ENCODE measurements around the gene MAP10.

The MAP10 gene

GRCh38 chr1:232793944-232794343, 11.3 kb upstream of the MAP10 start:
- WGBS (ENCODE audit: extremely low coverage, insufficient coverage, low lambda C conversion rate) = no CpG with 5 or more reads among the region's 3 CpGs
- H2BK15ac ChIP-seq (replicated peaks; ENCODE audit: low read depth) = no peak overlapping the region
- no peak for DNase-seq
- H3K27me3 ChIP-seq (ENCODE audit: insufficient read depth, low read length, poor library complexity) = no peaks in the 10 kb centered on the region
- no peak overlapping the region for H3K4me3 ChIP-seq (ENCODE audit: low read length)
- no peak overlapping the region for H2BK120ac ChIP-seq (ENCODE audit: low read depth, low read length)
- H3K23ac ChIP-seq (ENCODE audit: low read length) = no peak overlapping the region
- no peak overlapping the region for H3K56ac ChIP-seq (ENCODE audit: low read length)
- no peaks in the 10 kb centered on the region for H3K36me3 ChIP-seq (ENCODE audit: control insufficient read depth, insufficient read depth, low read length)
- no peak overlapping the region for H3K4ac ChIP-seq (ENCODE audit: low read depth, low read length)
- H3K4me2 ChIP-seq (ENCODE audit: low read length) = no peak overlapping the region
- H2AK5ac ChIP-seq (ENCODE audit: low read length) = no peak overlapping the region
- no peak overlapping the region for H3K18ac ChIP-seq (ENCODE audit: low read length)
- no peak overlapping the region for H3K9ac ChIP-seq (ENCODE audit: low read length)
- no peak overlapping the region for H3K27ac ChIP-seq (ENCODE audit: low read depth, low read length)
- no peak overlapping the region for H4K5ac ChIP-seq (ENCODE audit: low read length)
- H4K8ac ChIP-seq (ENCODE audit: low read depth, low read length) = no peak overlapping the region
- H3K79me2 ChIP-seq (ENCODE audit: control insufficient read depth, insufficient read depth, low read length) = no peaks in the 10 kb centered on the region
- no peaks in the 10 kb centered on the region for H3K4me1 ChIP-seq (ENCODE audit: control insufficient read depth, low read depth, low read length)
- H2BK5ac ChIP-seq (ENCODE audit: low read length) = no peak overlapping the region
- no peaks in the 10 kb centered on the region for H3K79me1 ChIP-seq (ENCODE audit: low read length)

DNA sequence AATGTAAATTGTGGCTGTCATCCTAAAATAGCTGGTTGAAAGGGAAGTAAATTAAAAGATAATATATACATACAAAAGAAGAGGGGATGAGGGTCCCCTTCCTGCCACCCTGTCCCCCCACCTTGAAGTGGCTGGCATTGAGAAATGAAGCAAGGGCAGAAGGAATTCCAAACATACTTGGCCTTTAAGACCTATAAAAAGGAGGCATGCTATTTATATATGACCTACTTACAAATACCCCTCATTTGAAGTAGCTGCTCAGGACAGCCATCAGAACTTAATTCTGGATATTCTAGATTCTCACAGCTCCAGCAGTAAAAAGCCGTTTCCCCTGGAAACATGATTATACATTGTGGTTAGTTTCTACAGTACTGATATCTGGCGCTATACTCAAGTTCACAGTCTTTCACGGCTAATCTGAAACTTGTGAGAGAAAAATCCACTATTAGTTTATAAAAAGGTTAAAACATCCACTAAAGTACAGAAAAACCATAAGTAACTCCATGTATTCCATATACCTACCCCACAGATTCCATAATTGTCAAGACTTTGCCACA, 9.6 kb upstream of the MAP10 start:
- Histone ChIP-seq H3K4me1 (ENCODE audit: control insufficient read depth, low read depth, low read length) (no peaks in the 10 kb centered on the region), H3K79me2 (ENCODE audit: control insufficient read depth, insufficient read depth, low read length) (no peaks in the 10 kb centered on the region), H3K4ac (ENCODE audit: low read depth, low read length) (no peak overlapping the region), H3K79me1 (ENCODE audit: low read length) (no peaks in the 10 kb centered on the region), H3K18ac (ENCODE audit: low read length) (no peak overlapping the region), H3K27ac (ENCODE audit: low read depth, low read length) (no peak overlapping the region), H2BK120ac (ENCODE audit: low read depth, low read length) (no peak overlapping the region), H3K56ac (ENCODE audit: low read length) (no peak overlapping the region), H3K9ac (ENCODE audit: low read length) (no peak overlapping the region), H2AK5ac (ENCODE audit: low read length) (no peak overlapping the region), H3K23ac (ENCODE audit: low read length) (no peak overlapping the region), H4K8ac (ENCODE audit: low read depth, low read length) (no peak overlapping the region), H3K27me3 (ENCODE audit: insufficient read depth, low read length, poor library complexity) (no peaks in the 10 kb centered on the region), H2BK15ac (replicated peaks; ENCODE audit: low read depth) (no peak overlapping the region), H3K4me3 (ENCODE audit: low read length) (no peak overlapping the region), H2BK5ac (ENCODE audit: low read length) (no peak overlapping the region), H4K5ac (ENCODE audit: low read length) (no peak overlapping the region), H3K4me2 (ENCODE audit: low read length) (no peak overlapping the region), H3K36me3 (ENCODE audit: control insufficient read depth, insufficient read depth, low read length) (no peaks in the 10 kb centered on the region)
- no peak for DNase-seq
- no CpG with 5 or more reads among the region's 3 CpGs for WGBS (ENCODE audit: extremely low coverage, insufficient coverage, low lambda C conversion rate)

- Histone ChIP-seq H3K36me3 (ENCODE audit: control insufficient read depth, insufficient read depth, low read length) (no peaks in the 10 kb centered on the region), H2BK15ac (replicated peaks; ENCODE audit: low read depth) (no peak overlapping the region), H3K18ac (ENCODE audit: low read length) (no peak overlapping the region), H3K79me1 (ENCODE audit: low read length) (no peaks in the 10 kb centered on the region), H3K79me2 (ENCODE audit: control insufficient read depth, insufficient read depth, low read length) (no peaks in the 10 kb centered on the region), H3K4me1 (ENCODE audit: control insufficient read depth, low read depth, low read length) (no peaks in the 10 kb centered on the region), H3K27me3 (ENCODE audit: insufficient read depth, low read length, poor library complexity) (no peaks in the 10 kb centered on the region), H3K4me3 (ENCODE audit: low read length) (no peak overlapping the region), H4K5ac (ENCODE audit: low read length) (no peak overlapping the region), H2BK5ac (ENCODE audit: low read length) (no peak overlapping the region), H3K4ac (ENCODE audit: low read depth, low read length) (no peak overlapping the region), H4K8ac (ENCODE audit: low read depth, low read length) (no peak overlapping the region), H3K4me2 (ENCODE audit: low read length) (no peak overlapping the region), H3K23ac (ENCODE audit: low read length) (no peak overlapping the region), H3K9ac (ENCODE audit: low read length) (no peak overlapping the region), H3K56ac (ENCODE audit: low read length) (no peak overlapping the region), H2AK5ac (ENCODE audit: low read length) (no peak overlapping the region), H2BK120ac (ENCODE audit: low read depth, low read length) (no peak overlapping the region), H3K27ac (ENCODE audit: low read depth, low read length) (no peak overlapping the region)
- no CpG with 5 or more reads among the region's 6 CpGs for WGBS (ENCODE audit: extremely low coverage, insufficient coverage, low lambda C conversion rate)
- DNase-seq = no peak
These were observed 7.2 kb upstream of the MAP10 start for GRCh38 chr1:232797856-232798510.

DNA sequence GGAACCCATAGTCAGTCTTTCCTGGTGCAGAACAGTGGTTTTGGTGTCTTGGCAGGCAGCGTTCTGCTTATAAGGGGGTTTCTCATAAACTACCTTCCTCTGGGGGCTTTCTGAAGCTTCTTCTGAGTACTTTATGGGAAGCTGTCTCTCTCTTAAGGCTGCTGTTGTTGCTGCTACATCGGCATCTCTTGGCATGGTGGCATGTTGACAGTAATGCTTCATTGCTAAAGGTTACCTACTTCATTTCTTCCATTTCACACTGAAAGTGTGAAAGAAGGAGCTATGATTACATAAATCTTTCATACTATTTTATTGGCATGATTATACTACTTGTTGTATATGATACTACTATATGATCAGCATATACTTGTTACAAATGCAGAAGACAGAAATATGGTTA, 6.3 kb upstream of the MAP10 start:
- H4K5ac ChIP-seq (ENCODE audit: low read length) = no peak overlapping the region
- no peak overlapping the region for H3K4me3 ChIP-seq (ENCODE audit: low read length)
- H3K4ac ChIP-seq (ENCODE audit: low read depth, low read length) = no peak overlapping the region
- no peaks in the 10 kb centered on the region for H3K36me3 ChIP-seq (ENCODE audit: control insufficient read depth, insufficient read depth, low read length)
- no peak overlapping the region for H3K9ac ChIP-seq (ENCODE audit: low read length)
- no peak overlapping the region for H4K8ac ChIP-seq (ENCODE audit: low read depth, low read length)
- H3K4me1 ChIP-seq (ENCODE audit: control insufficient read depth, low read depth, low read length) = no peaks in the 10 kb centered on the region
- no peaks in the 10 kb centered on the region for H3K79me2 ChIP-seq (ENCODE audit: control insufficient read depth, insufficient read depth, low read length)
- no peak overlapping the region for H3K27ac ChIP-seq (ENCODE audit: low read depth, low read length)
- no peak overlapping the region for H2AK5ac ChIP-seq (ENCODE audit: low read length)
- H2BK5ac ChIP-seq (ENCODE audit: low read length) = no peak overlapping the region
- no peak overlapping the region for H2BK120ac ChIP-seq (ENCODE audit: low read depth, low read length)
- no peak overlapping the region for H3K18ac ChIP-seq (ENCODE audit: low read length)
- DNase-seq = no peak
- H3K4me2 ChIP-seq (ENCODE audit: low read length) = no peak overlapping the region
- H3K23ac ChIP-seq (ENCODE audit: low read length) = peak overlapping the region; percentile 53
- no peak overlapping the region for H2BK15ac ChIP-seq (replicated peaks; ENCODE audit: low read depth)
- H3K27me3 ChIP-seq (ENCODE audit: insufficient read depth, low read length, poor library complexity) = no peaks in the 10 kb centered on the region
- no peaks in the 10 kb centered on the region for H3K79me1 ChIP-seq (ENCODE audit: low read length)
- no CpG with 5 or more reads among the region's 2 CpGs for WGBS (ENCODE audit: extremely low coverage, insufficient coverage, low lambda C conversion rate)
- no peak overlapping the region for H3K56ac ChIP-seq (ENCODE audit: low read length)

DNA sequence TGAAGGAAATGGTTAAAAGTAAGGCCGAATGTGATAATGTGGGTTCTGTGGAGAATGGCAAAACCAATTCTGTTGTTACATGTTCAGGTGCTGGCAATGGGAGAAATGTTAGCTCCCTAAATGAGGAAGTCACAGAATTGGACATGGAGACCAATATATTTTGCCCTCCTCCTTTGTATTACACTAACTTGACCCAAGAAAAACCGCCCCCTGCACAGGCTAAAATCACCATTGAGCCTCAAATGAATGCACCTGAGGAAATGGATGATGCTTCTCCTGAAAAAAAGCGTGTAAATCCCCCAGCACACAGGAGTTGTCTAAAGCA, 932 bp downstream of the MAP10 start:
- Histone ChIP-seq H3K4me2 (ENCODE audit: low read length) (peak overlapping the region; percentile 25), H4K5ac (ENCODE audit: low read length) (no peak overlapping the region), H2AK5ac (ENCODE audit: low read length) (no peak overlapping the region), H4K8ac (ENCODE audit: low read depth, low read length) (no peak overlapping the region), H3K23ac (ENCODE audit: low read length) (no peak overlapping the region), H3K79me2 (ENCODE audit: control insufficient read depth, insufficient read depth, low read length) (no peaks in the 10 kb centered on the region), H2BK120ac (ENCODE audit: low read depth, low read length) (no peak overlapping the region), H3K79me1 (ENCODE audit: low read length) (no peaks in the 10 kb centered on the region), H3K27me3 (ENCODE audit: insufficient read depth, low read length, poor library complexity) (no peaks in the 10 kb centered on the region), H3K56ac (ENCODE audit: low read length) (no peak overlapping the region), H3K4me1 (ENCODE audit: control insufficient read depth, low read depth, low read length) (no peaks in the 10 kb centered on the region), H3K18ac (ENCODE audit: low read length) (no peak overlapping the region), H2BK5ac (ENCODE audit: low read length) (no peak overlapping the region), H3K9ac (ENCODE audit: low read length) (peak overlapping the region; percentile 84), H3K4me3 (ENCODE audit: low read length) (no peak overlapping the region), H3K27ac (ENCODE audit: low read depth, low read length) (no peak overlapping the region), H3K36me3 (ENCODE audit: control insufficient read depth, insufficient read depth, low read length) (no peaks in the 10 kb centered on the region), H2BK15ac (replicated peaks; ENCODE audit: low read depth) (no peak overlapping the region), H3K4ac (ENCODE audit: low read depth, low read length) (no peak overlapping the region)
- WGBS (ENCODE audit: extremely low coverage, insufficient coverage, low lambda C conversion rate) = no CpG with 5 or more reads among the region's 3 CpGs
- DNase-seq = no peak

GRCh38 chr1:232810856-232811255, 5.6 kb downstream of the MAP10 start:
- H3K79me1 ChIP-seq (ENCODE audit: low read length) = no peaks in the 10 kb centered on the region
- no peak overlapping the region for H2BK15ac ChIP-seq (replicated peaks; ENCODE audit: low read depth)
- WGBS (ENCODE audit: extremely low coverage, insufficient coverage, low lambda C conversion rate) = no CpG with 5 or more reads among the region's 2 CpGs
- no peak overlapping the region for H3K27ac ChIP-seq (ENCODE audit: low read depth, low read length)
- H3K4ac ChIP-seq (ENCODE audit: low read depth, low read length) = no peak overlapping the region
- no peak overlapping the region for H3K9ac ChIP-seq (ENCODE audit: low read length)
- no peaks in the 10 kb centered on the region for H3K4me1 ChIP-seq (ENCODE audit: control insufficient read depth, low read depth, low read length)
- H3K4me3 ChIP-seq (ENCODE audit: low read length) = no peak overlapping the region
- H3K27me3 ChIP-seq (ENCODE audit: insufficient read depth, low read length, poor library complexity) = no peaks in the 10 kb centered on the region
- H2AK5ac ChIP-seq (ENCODE audit: low read length) = no peak overlapping the region
- no peak overlapping the region for H3K4me2 ChIP-seq (ENCODE audit: low read length)
- no peaks in the 10 kb centered on the region for H3K36me3 ChIP-seq (ENCODE audit: control insufficient read depth, insufficient read depth, low read length)
- no peak overlapping the region for H3K23ac ChIP-seq (ENCODE audit: low read length)
- no peak overlapping the region for H3K18ac ChIP-seq (ENCODE audit: low read length)
- H4K5ac ChIP-seq (ENCODE audit: low read length) = no peak overlapping the region
- H3K56ac ChIP-seq (ENCODE audit: low read length) = no peak overlapping the region
- H2BK5ac ChIP-seq (ENCODE audit: low read length) = no peak overlapping the region
- H4K8ac ChIP-seq (ENCODE audit: low read depth, low read length) = no peak overlapping the region
- DNase-seq = no peak
- H2BK120ac ChIP-seq (ENCODE audit: low read depth, low read length) = no peak overlapping the region
- no peaks in the 10 kb centered on the region for H3K79me2 ChIP-seq (ENCODE audit: control insufficient read depth, insufficient read depth, low read length)
